Measurements from ENCODE around the gene ANXA8L1.
"Not testable (repeated sequence)": the region's sequence is repeated elsewhere in the genome, so short reads cannot be mapped to it uniquely, and the experiment has no call there.

- TF ChIP-seq TCF7L2 (IDR thresholded peaks at IDR 0.05; ENCODE audit: borderline replicate concordance, extremely low read depth, insufficient read depth, insufficient read length); CTCF (IDR thresholded peaks at IDR 0.05 in 2 of 3, conservative IDR thresholded peaks at IDR 0.05 in 1 of 3; ENCODE audit: borderline replicate concordance in 1 of 3, insufficient read depth in 1 of 3, low read depth in 2 of 3, low read length in 2 of 3); POLR2AphosphoS5 (IDR thresholded peaks at IDR 0.05; ENCODE audit: low read depth, low read length); EZH2 (IDR thresholded peaks at IDR 0.05); JUND (IDR thresholded peaks at IDR 0.05): not testable (repeated sequence)
These were observed 11.1 kb downstream of the ANXA8L1 start for GRCh38 chr10:46386694-46387093.
